Astrocyte (in vitro differentiated cells and primary cell): Measurements from ENCODE around the gene MICALL2.

Source experiments
- EZH2 ChIP-seq: IDR thresholded peaks from 2 replicates; pipeline ENCODE4 v1.6.1; 2012; ENCODE audit warnings: mild to moderate bottlenecking, low read length, inconsistent platforms; ENCODE audit not compliant: insufficient read depth
- TF ChIP-seq, protein P1 (sequence below): IDR thresholded peaks from 2 replicates; pipeline ENCODE4 v1.5.1; 2011; ENCODE audit warnings: low read depth, mild to moderate bottlenecking, inconsistent platforms, low read length, moderate library complexity; ENCODE audit not compliant: insufficient read depth

DNA sequence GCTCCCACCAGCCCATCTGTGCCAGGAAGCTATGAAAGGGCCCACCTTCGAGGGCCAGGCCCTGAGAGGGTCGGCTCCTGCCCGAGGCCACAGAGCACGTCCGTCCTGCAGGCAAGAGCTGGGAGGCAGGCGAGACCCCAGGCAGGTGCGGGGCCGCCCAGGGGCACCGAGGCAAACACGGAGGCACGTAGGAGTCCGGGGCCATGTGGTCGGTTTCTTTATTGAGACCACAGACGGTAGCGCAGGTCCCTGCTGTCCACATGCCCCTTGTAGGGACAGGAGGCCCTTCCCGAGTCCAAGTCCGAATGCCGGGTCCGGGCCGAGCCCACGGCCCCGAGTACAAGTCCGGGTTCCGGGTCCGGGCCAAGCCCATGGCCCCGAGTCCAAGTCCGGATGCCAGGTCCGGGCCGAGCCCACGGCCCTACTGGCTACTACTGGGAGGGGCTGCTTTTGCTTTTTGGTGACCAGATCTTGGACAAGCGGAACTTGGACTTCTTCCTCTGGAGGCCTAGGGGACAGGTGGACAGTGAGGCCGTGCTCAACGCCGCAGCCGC, 25.0 kb downstream of the MICALL2 start:
- TF ChIP-seq, protein P1, sequence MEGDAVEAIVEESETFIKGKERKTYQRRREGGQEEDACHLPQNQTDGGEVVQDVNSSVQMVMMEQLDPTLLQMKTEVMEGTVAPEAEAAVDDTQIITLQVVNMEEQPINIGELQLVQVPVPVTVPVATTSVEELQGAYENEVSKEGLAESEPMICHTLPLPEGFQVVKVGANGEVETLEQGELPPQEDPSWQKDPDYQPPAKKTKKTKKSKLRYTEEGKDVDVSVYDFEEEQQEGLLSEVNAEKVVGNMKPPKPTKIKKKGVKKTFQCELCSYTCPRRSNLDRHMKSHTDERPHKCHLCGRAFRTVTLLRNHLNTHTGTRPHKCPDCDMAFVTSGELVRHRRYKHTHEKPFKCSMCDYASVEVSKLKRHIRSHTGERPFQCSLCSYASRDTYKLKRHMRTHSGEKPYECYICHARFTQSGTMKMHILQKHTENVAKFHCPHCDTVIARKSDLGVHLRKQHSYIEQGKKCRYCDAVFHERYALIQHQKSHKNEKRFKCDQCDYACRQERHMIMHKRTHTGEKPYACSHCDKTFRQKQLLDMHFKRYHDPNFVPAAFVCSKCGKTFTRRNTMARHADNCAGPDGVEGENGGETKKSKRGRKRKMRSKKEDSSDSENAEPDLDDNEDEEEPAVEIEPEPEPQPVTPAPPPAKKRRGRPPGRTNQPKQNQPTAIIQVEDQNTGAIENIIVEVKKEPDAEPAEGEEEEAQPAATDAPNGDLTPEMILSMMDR: no peak
- TF ChIP-seq EZH2: no peak
